ENCODE data around the gene TOM1.

Gene TOM1

DNA sequence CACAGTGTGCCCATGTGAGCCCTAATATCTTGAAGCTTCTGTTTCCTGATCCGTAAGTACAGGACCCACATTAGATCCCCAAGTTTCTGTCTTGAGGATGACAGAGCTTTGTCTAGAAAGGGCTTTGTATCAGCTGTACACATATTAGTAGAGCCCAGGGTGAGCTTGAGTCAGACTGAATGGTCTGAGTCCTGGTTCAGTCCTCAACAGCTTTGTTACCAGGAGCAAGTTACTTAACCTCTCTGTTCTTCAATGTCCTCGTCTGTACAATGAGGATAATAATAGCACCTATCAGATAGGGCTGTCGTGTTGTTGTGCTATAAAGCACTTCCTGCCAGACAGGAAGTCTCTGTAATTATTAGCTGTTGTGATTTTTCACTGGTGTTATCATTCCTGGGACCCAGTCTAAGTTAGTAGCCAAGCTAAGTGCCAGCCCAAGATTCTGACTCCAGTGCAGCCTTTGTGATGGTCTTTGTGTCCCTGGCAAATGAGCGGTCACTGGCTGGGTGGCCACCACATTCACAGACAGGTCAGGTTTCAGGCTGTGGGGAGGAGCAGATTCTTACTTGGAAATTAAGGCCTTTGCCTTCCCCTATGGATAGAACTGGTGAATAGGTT is 6.8 kb downstream of the TOM1 start:
- no peak for DNase-seq

- no peak for DNase-seq
These were observed 7.7 kb downstream of the TOM1 start for GRCh38 chr22:35307372-35307771.

DNA sequence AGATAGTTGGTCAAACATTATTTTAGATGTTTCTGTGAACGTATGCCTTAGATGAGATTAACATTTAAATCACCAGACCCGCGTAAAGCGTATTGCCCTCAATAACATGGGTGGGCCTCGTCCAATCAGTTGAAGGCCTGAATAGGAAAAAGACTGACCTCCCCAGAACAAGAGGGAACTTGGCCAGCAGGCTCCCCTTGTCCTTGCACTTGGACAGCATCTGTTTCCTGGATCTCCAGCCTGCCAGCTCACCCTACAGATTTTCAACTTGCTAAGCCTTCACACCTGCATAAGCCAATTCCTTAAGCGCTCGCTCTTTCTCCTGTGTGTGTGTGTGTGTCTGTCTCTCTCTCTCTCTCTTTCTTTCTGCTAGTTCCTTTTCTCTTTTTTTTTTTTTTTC is 8.2 kb downstream of the TOM1 start:
- no peak for DNase-seq

GRCh38 chr22:35308480-35309021 is 8.9 kb downstream of the TOM1 start:
- no peak for DNase-seq

- DNase-seq = no peak
These were observed 11.2 kb downstream of the TOM1 start for GRCh38 chr22:35310556-35311550.

DNA sequence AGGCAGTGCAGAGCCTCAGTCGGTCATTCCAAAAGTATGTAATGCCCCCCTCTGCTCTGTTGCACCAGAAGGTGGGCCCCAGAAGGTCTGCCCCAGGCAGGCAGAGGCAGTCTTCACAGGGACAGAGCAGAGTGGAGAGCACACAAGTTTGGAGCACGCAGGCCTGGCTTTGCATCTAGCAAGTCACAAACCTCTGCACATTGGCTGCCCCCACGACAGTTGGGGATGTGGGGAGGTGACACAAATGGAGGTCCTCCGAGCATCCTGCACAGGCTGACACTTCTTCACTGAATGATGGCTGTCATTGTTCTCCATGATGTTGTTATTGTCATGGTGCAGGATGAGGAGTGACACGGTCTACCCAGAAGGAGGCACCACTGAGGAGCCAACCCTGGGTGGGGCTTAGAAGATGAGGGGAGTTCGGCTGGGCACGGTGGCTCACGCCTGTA is 11.9 kb downstream of the TOM1 start:
- DNase-seq = no peak

DNA sequence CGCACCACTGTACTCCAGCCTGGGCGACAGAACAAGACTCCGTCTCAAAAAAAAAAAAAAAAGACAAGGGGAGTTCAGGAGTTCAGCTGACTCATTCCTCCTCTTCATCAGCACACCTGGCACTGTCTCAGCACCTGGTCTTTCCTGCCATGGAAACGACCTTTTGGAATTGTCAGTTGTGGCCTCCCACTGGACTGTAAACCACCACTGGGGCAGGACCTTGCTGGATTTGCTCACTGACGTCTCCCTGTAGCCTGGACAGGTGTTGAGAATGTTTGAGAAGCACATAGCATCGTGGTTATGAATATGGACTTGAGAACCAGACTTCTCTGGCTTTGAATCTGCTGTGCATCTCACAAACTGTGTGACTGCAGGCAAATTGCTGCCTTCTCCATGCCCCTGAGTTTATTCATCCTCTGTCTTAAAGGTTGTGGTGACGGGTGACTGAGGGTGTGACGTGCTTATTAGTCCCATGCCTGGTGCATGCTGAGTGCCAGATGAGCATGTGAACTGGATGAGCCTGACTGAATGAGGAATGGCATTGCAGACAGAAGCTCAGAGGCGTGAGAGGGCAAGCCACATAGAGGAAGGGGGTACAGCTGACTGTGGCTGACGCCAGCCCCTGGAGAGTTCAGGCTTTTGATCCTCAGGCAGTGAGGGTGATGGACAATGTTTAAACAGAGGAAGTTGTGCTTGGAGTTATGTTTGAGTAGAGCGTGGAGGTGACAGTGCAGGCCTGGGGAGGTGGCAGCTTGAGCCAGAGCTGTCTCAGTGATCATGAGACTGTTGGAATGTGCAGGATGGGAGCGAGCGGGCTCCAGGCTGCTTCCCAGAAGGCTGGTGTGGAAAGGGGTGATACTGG is 12.7 kb downstream of the TOM1 start:
- no peak for DNase-seq

DNA sequence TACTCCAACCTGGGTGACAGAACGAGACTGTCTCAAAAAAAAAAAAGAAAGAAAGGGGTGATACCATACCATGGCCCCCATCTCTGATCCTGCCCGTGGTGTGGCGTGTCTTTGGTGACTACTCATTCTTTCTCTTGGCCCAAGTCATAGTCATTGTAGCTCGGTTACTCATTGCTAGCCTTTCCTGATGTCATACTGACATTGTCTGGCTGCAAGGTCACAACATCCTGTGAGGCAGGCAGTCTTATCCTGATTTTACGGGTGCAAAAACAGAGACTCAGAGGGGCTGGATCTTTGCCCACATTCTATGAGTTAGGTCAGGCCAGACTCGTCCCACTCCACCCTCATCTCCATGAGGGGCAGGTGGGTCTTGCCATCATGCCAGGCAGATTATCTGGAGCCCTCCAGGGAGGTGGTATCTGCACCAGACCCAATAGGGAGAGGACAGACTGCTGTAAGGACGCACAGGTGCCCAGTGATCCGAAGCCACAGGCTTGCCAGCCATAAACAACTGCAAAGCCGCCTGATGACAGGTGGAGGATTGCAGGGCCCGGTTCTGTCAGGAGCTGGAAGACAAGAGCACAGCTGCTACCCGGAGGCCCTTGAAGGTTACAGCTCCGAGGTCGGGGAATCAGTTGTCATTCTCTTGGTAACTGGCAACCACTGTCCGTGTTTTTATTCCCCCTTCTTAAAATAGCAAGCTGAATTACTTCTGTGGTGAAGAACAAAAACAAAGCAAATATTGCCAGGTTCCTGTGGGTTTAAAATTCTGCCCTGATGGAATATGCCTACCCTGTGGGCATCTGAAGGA is 13.8 kb downstream of the TOM1 start:
- DNase-seq = no peak

- DNase-seq = no peak
These were observed 14.7 kb downstream of the TOM1 start for GRCh38 chr22:35314161-35314942.

DNA sequence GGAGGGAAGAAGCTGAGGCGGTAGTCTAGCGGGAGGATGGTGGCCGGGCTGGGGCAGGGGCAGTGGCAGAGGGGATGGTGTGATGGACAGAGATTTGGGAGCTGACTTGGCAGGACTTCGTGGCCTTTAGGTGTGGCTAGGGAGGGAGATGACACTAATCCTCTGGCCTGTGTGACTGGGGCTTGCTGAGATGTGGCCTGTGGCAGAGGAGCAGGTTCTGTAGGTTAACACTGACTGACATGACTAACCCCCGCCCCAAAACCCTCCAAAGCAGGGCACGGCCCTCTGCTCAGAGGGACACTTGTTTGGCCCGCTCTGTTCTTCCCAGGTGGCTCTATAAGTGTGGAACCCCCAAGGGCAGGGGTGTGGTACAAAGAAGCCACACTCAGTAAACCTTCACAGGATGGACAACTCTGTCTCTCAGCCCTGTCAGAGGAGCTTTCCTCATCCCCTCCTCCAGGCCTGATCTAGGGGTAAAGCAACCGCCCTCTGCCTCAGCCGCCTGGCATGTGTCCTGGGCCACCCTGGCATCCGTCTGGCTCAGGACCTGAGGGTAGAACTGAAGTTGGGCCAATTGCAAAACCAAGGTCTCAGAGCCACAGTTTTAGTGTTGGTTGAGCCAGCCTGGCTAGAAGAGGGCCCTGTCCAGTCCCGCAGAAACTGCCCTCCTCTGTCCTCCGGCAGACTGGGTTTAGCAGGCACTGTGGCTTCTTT is 15.6 kb downstream of the TOM1 start:
- no peak for DNase-seq

DNA sequence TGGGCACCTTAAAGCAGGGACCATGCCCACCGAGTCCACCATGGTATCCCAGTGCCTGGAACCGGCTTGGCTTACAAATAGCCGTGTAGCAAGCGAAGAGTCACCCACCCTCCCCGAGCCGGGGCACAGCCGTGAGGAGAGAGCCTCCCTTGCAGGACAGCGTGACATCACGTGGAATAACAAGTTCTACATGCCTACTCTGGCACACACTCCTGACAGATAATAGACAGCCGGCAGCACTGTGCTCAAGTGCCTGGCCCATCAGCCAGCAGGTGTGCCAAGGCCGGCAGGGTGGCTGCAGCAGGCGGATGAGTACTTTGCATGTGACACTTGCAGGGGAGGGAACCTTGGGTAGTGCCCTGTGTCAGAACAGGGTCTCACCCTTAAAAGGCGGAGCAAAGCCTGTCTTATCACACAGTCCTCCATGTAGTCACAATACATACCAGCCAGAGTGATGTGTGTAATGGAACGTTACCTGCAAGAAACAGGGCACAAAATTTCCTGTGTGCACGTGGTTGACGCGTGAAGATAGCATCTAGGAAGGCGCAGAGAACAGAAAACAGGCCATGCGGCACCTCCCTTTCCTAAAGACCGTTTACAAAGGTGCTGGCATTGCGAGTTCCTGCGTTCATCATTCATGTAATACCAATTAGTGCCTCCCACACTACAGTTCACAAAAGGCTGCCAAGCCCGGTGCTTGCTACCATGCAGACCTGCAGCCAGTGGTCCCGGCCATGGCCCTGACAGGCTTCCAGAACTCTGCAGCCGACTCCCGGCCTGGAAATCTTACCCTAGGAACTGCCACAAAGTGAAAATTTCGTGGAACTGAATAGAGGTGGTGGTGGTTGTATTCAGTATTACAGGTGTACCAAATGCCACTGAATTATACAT is 16.4 kb downstream of the TOM1 start:
- DNase-seq = no peak

GRCh38 chr22:35316751-35317150 is 17.1 kb downstream of the TOM1 start:
- no peak for DNase-seq

- no peak for DNase-seq
These were observed 18.1 kb downstream of the TOM1 start for GRCh38 chr22:35317680-35318290.

- DNase-seq = no peak
These were observed 18.9 kb downstream of the TOM1 start for GRCh38 chr22:35318346-35319215.

- no peak for DNase-seq
These were observed 19.7 kb downstream of the TOM1 start for GRCh38 chr22:35319244-35319985.

GRCh38 chr22:35322126-35322525 is 22.4 kb downstream of the TOM1 start:
- DNase-seq = no peak
